Measurements from ENCODE around the gene TMEM229B.

- TF ChIP-seq CTCF (IDR thresholded peaks at IDR 0.05) (no peak), POLR2A (IDR thresholded peaks at IDR 0.05) (no peak)
Observed at GRCh38 chr14:67515386-67516079, 27.0 kb upstream of the TMEM229B start.

All from right lobe of liver (tissue), 4 donors.